Measurements from ENCODE around the gene CDH23. TPM values are rescaled to one million over a fixed set of nuclear protein-coding genes. Genes with fewer than 3 reads are reported as not detected.
A peak's percentile ranks its signal among the peaks of the same experiment; 100 is the strongest.

CDH23 gene
- total RNA-seq, 1 experiment from 2014 or later: not detected

GRCh38 chr10:71348850-71349249 is 47.9 kb upstream of the CDH23 start:
- Histone ChIP-seq H3K9me2 (replicated peaks; ENCODE audit: low read length) (no peaks in the 10 kb centered on the region), H3K4me1 (ENCODE audit: insufficient read depth, low read length) (peaks cover 17% of the 10 kb centered on the region; the same call in 1 of the 2 replicates), H3K4me3 (ENCODE audit: low read length) (no peak overlapping the region), H3K27ac (ENCODE audit: low read length) (no peak overlapping the region), H4K20me1 (ENCODE audit: low read length) (no peaks in the 10 kb centered on the region), H3K9me3 (ENCODE audit: low read length) (no peaks in the 10 kb centered on the region), H3K27me3 (ENCODE audit: low read length) (no peaks in the 10 kb centered on the region), H3F3A (ENCODE audit: low read length, unreplicated experiment) (no peaks in the 10 kb centered on the region), H3K9ac (ENCODE audit: low read length) (no peak overlapping the region), H2AFZ (ENCODE audit: low read length) (no peak overlapping the region), H3K79me2 (ENCODE audit: low read length) (no peaks in the 10 kb centered on the region), H3K36me3 (ENCODE audit: low read depth, low read length) (no peaks in the 10 kb centered on the region), H3K4me2 (ENCODE audit: low read length) (no peak overlapping the region)
- TF ChIP-seq EZH2phosphoT487 (IDR thresholded peaks at IDR 0.05; ENCODE audit: borderline replicate concordance, low read length) (no peak), EZH2 (IDR thresholded peaks at IDR 0.05; ENCODE audit: low read length, unreplicated experiment) (no peak)
- TF ChIP-seq, protein P1, sequence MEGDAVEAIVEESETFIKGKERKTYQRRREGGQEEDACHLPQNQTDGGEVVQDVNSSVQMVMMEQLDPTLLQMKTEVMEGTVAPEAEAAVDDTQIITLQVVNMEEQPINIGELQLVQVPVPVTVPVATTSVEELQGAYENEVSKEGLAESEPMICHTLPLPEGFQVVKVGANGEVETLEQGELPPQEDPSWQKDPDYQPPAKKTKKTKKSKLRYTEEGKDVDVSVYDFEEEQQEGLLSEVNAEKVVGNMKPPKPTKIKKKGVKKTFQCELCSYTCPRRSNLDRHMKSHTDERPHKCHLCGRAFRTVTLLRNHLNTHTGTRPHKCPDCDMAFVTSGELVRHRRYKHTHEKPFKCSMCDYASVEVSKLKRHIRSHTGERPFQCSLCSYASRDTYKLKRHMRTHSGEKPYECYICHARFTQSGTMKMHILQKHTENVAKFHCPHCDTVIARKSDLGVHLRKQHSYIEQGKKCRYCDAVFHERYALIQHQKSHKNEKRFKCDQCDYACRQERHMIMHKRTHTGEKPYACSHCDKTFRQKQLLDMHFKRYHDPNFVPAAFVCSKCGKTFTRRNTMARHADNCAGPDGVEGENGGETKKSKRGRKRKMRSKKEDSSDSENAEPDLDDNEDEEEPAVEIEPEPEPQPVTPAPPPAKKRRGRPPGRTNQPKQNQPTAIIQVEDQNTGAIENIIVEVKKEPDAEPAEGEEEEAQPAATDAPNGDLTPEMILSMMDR (conservative IDR thresholded peaks at IDR 0.05; ENCODE audit: low read depth, low read length): no peak
- DNase-seq (no peak), ATAC-seq (no peak)
- POLR2A ChIA-PET (ENCODE audit: unreplicated experiment): no interaction called here
- CTCF ChIA-PET: no interaction called here
- intact Hi-C loops (cut with micrococcal nuclease): no loop called here
- no TSS peak for BruUV-seq (replicated peaks)

GRCh38 chr10:71349406-71349805 is 47.3 kb upstream of the CDH23 start:
- H3K9me2 ChIP-seq (replicated peaks; ENCODE audit: low read length): no peaks in the 10 kb centered on the region
- no peaks in the 10 kb centered on the region for H3K79me2 ChIP-seq (ENCODE audit: low read length)
- no peak overlapping the region for H3K27ac ChIP-seq (ENCODE audit: low read length)
- H3K4me3 ChIP-seq (ENCODE audit: low read length): no peak overlapping the region
- intact Hi-C loops (cut with micrococcal nuclease): no loop called here
- BruUV-seq (replicated peaks): no TSS peak
- ChIA-PET POLR2A (ENCODE audit: unreplicated experiment) (no interaction called here), CTCF (no interaction called here)
- TF ChIP-seq, protein P1 (conservative IDR thresholded peaks at IDR 0.05; ENCODE audit: low read depth, low read length): no peak
- TF ChIP-seq EZH2phosphoT487 (IDR thresholded peaks at IDR 0.05; ENCODE audit: borderline replicate concordance, low read length) (no peak), EZH2 (IDR thresholded peaks at IDR 0.05; ENCODE audit: low read length, unreplicated experiment) (no peak)
- H4K20me1 ChIP-seq (ENCODE audit: low read length): no peaks in the 10 kb centered on the region
- DNase-seq: peak; percentile 66
- no peak overlapping the region for H2AFZ ChIP-seq (ENCODE audit: low read length)
- H3K9ac ChIP-seq (ENCODE audit: low read length): no peak overlapping the region
- no peaks in the 10 kb centered on the region for H3K36me3 ChIP-seq (ENCODE audit: low read depth, low read length)
- H3K4me1 ChIP-seq (ENCODE audit: insufficient read depth, low read length): peaks cover 17% of the 10 kb centered on the region; the same call in 1 of the 2 replicates
- H3K9me3 ChIP-seq (ENCODE audit: low read length): no peaks in the 10 kb centered on the region
- no peak; the same call in none of the 2 replicates for ATAC-seq
- H3F3A ChIP-seq (ENCODE audit: low read length, unreplicated experiment): no peaks in the 10 kb centered on the region
- H3K4me2 ChIP-seq (ENCODE audit: low read length): no peak overlapping the region
- H3K27me3 ChIP-seq (ENCODE audit: low read length): no peaks in the 10 kb centered on the region

DNA sequence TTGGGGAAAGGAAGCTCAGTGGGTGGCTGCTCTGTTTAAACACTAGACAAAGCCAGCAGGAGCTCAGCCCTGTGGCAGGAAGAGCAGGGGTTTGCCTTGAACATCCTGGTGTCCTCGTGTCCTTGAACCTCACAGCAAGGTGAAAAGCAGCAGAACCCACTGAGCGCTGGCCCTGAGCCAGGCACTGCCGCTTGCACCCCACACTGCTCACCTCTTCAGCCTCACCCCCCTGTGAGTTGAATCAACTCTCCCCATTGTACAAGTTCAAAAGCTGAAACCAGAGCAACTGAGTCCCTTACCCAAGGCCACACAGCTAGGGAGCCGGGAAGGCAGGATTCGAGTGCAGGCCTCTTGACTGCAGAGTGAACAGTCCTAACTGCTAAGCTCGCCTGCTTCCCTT is 45.6 kb upstream of the CDH23 start:
- ChIA-PET CTCF (no interaction called here), POLR2A (ENCODE audit: unreplicated experiment) (interaction anchor here (0.6 kb wide), 1 partner anchor 249 kb away, joined by 29 read pairs; no protein-coding TSS in a partner anchor)
- ATAC-seq (no peak), DNase-seq (no peak)
- Histone ChIP-seq H3K9me3 (ENCODE audit: low read length) (no peaks in the 10 kb centered on the region), H3K4me2 (ENCODE audit: low read length) (no peak overlapping the region), H3K79me2 (ENCODE audit: low read length) (no peaks in the 10 kb centered on the region), H3K4me1 (ENCODE audit: insufficient read depth, low read length) (peaks cover 17% of the 10 kb centered on the region; the same call in 1 of the 2 replicates), H3K27me3 (ENCODE audit: low read length) (no peaks in the 10 kb centered on the region), H3K36me3 (ENCODE audit: low read depth, low read length) (no peaks in the 10 kb centered on the region), H3K9ac (ENCODE audit: low read length) (no peak overlapping the region), H4K20me1 (ENCODE audit: low read length) (no peaks in the 10 kb centered on the region), H3F3A (ENCODE audit: low read length, unreplicated experiment) (no peaks in the 10 kb centered on the region), H3K27ac (ENCODE audit: low read length) (no peak overlapping the region), H3K4me3 (ENCODE audit: low read length) (no peak overlapping the region), H3K9me2 (replicated peaks; ENCODE audit: low read length) (no peaks in the 10 kb centered on the region), H2AFZ (ENCODE audit: low read length) (no peak overlapping the region)
- intact Hi-C loops (cut with micrococcal nuclease): no loop called here
- TF ChIP-seq EZH2 (IDR thresholded peaks at IDR 0.05; ENCODE audit: low read length, unreplicated experiment) (no peak), EZH2phosphoT487 (IDR thresholded peaks at IDR 0.05; ENCODE audit: borderline replicate concordance, low read length) (no peak)
- TF ChIP-seq, protein P1 (conservative IDR thresholded peaks at IDR 0.05; ENCODE audit: low read depth, low read length): no peak
- BruUV-seq (replicated peaks): no TSS peak
